ENCODE measurements around the gene CDK9. TPM values are rescaled to one million over a fixed set of nuclear protein-coding genes. Genes with fewer than 3 reads are reported as not detected.
"Not testable (repeated sequence)": the region's sequence is repeated elsewhere in the genome, so short reads cannot be mapped to it uniquely, and the experiment has no call there.

The CDK9 gene
- total RNA-seq, 2 experiments from 2014 or later: 120 to 128 TPM

DNA sequence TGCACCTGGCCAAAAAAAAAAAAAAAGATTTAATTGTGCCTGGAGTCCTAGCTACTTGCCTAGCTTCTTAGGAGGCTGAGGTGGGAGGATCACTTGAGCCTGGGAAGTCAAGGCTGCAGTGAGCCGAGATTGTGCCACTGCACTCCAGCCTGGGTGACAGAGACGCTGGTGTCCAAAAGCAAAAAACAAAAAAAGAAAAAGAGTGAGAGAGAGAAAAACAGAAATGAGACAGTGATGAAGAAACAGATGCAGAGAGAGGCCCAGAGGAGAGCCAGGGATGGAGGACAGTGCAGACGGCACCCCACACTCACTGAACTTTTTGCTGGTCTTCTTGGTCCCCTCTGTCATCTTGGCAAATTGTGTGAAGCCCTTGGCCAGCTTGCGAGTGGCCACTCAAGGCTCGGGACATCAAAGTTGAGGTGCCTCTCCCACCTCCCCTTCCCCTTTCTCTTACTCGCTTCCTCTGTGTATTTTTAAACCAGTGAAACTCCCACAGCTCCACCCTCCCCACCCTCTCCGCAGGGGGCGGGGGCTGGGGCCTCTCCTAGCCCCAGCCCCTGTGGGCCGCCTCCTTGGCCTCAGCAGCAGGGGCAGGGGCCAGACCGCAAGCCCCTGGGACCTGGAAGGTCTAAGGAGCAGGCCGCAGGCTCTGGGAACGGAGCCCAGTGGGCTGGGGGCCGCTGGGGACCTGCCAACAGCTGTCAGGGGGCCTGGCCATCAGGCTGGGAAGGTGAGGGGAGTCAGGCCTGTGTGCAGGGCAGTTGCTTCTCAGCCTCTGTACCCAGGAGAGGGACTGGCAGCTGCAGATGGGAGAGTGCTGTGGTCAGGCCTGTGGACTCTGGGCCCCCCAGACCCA lies 7.3 kb upstream of the CDK9 start, which contains the start of gene SH2D3C:
SH2D3C (minus strand) TSS at position 387 of the 856 bp plus-strand sequence; CDS start at position 348, 39 bp downstream.
- DNase-seq: peak; percentile 73
- peak; percentile 25 for ATAC-seq
- H3K4me3 Mint-ChIP-seq: peak within 1 kb of the TSS; percentile 100
- H3K9me3 Mint-ChIP-seq (ENCODE audit: low read depth): no peaks in the 10 kb centered on the region
- H3K27me3 Mint-ChIP-seq: no peaks in the 10 kb centered on the region
- peaks cover 30% of the 10 kb centered on the region for H3K36me3 Mint-ChIP-seq
- H3K4me1 Mint-ChIP-seq: peaks cover 59% of the 10 kb centered on the region
- CTCF ChIA-PET: interaction anchor here (0.6 to 3.0 kb wide), 12 partner anchors 8 to 164 kb away, joined by 3 to 21 read pairs (median 4); partner anchors contain the start of genes ST6GALNAC4 and TOR2A
- peak within 1 kb of the TSS; percentile 97 for H3K27ac Mint-ChIP-seq

DNA sequence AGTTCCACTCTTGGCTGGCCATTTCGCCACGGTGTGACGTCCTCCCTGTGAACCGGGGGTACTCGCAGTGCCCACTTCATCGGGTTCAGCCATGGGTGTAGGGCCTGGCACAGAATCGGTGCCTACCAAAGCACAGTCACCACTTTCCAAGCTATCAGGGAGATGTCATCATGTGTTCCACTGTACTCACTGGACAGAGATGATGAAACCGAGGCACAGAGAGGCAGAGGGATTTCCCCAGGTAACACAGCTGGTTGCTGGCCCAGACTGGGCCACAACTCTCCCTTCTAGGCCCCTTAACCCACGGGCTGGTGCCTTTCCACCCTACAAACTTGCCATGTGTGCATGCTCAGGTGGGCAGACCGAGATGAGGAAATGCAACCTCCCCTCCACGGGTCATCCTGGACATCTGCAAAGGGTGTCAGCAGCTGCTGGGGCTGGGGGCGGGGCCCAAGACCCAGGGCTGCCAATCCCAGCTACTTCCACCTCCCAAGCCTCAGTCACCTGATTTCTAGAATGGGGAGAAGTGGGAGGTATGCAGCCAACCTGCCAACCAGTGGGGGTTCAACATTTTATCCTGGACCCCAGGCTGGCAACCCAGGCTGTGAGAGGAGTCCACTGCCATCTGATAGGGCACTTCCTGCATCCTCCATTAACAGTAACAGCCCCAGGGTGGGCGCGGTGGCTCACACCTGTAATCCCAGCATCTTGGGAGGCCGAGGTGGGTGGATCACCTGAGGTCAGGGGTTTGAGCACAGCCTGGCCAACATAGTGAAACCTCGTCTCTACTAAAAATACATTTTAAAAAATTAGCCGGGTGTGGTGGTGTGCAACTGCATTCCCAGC lies 6.5 kb upstream of the CDK9 start:
- peaks cover 62% of the 10 kb centered on the region for H3K4me1 Mint-ChIP-seq
- no peaks in the 10 kb centered on the region for H3K9me3 Mint-ChIP-seq (ENCODE audit: low read depth)
- peak overlapping the region; percentile 97 for H3K27ac Mint-ChIP-seq
- H3K4me3 Mint-ChIP-seq: peak overlapping the region; percentile 100
- CTCF ChIA-PET: interaction anchor here (0.7 to 3.0 kb wide), 13 partner anchors 9 to 163 kb away, joined by 3 to 21 read pairs (median 4); partner anchors contain the start of genes ST6GALNAC4 and TOR2A
- ATAC-seq (peak; percentile 45), DNase-seq (peak; percentile 81)
- H3K27me3 Mint-ChIP-seq: no peaks in the 10 kb centered on the region
- H3K36me3 Mint-ChIP-seq: peaks cover 24% of the 10 kb centered on the region

DNA sequence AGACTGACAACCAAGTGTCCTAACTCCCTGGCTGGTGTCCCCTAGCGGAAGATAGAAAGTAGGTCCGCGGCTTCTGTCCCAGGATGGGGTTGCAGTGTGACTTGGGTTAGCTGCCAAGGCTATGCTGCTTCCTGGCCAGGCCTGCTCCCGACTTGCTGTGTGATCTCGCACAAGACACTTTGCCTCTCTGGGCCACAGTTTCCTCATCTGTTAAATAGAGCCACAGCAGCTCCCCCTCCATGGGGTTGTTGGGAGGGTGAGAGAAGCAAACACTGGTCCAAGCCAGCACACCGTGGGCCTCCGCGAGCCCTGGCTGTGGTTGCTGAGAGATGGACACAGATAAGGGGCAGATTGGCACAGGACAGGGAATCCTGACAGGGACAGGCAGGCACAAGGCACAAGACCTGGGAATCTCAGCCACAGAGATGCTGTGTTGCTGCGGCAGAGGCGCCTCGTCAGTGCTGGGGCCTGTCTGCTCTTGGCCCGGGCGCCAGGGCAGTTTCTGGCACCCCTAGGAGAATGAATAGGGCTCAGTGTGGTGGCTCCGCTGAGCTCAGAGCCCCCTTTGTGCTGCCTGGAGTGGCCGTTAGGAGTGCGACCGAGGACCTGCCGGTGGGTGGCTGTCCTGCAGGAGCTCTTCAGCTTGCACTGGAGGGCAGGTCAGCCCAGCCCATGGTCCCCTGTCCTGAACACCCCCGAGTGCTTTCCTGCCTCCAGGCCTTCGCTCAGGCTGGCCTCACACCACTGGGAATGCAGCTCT lies 5.5 kb upstream of the CDK9 start:
- no peaks in the 10 kb centered on the region for H3K9me3 Mint-ChIP-seq (ENCODE audit: low read depth)
- CTCF ChIA-PET: interaction anchor here (0.7 to 3.0 kb wide), 5 partner anchors 10 to 143 kb away, joined by 3 to 16 read pairs (median 7); partner anchors contain the start of gene TOR2A
- H3K4me1 Mint-ChIP-seq: peaks cover 61% of the 10 kb centered on the region
- ATAC-seq (no peak), DNase-seq (peak; percentile 57)
- H3K27ac Mint-ChIP-seq: peak overlapping the region; percentile 97
- H3K27me3 Mint-ChIP-seq: no peaks in the 10 kb centered on the region
- no peak overlapping the region for H3K4me3 Mint-ChIP-seq
- peaks cover 20% of the 10 kb centered on the region for H3K36me3 Mint-ChIP-seq

DNA sequence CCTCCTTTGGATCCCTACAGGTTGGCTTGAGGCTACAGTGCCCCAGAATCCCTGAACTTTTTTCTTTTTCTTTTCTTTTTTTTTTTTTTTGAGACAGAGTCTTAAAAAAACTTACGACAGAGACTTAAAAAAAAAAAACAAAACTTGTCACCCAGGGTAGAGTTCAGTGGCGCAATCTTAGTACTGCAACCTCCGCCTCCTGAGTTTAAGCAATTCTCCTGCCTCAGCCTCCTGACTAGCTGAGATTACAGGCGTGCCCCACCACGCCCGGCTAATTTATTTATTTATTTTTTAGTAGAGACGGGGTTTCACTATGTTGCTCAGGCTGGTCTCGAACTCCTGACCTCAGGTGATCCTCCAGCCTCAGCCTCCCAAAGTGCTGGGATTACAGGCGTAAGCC lies 4.9 kb upstream of the CDK9 start:
- H3K4me1 Mint-ChIP-seq: peaks cover 59% of the 10 kb centered on the region
- H3K36me3 Mint-ChIP-seq: peaks cover 20% of the 10 kb centered on the region
- H3K4me3 Mint-ChIP-seq; H3K9me3 Mint-ChIP-seq (ENCODE audit: low read depth); H3K27me3 Mint-ChIP-seq; ATAC-seq; DNase-seq: not testable (repeated sequence)
- CTCF ChIA-PET: interaction anchor here (1.1 to 2.6 kb wide), 2 partner anchors 11 to 46 kb away, joined by 7 to 14 read pairs; partner anchors contain the start of gene TOR2A
- peak overlapping the region; percentile 97 for H3K27ac Mint-ChIP-seq

DNA sequence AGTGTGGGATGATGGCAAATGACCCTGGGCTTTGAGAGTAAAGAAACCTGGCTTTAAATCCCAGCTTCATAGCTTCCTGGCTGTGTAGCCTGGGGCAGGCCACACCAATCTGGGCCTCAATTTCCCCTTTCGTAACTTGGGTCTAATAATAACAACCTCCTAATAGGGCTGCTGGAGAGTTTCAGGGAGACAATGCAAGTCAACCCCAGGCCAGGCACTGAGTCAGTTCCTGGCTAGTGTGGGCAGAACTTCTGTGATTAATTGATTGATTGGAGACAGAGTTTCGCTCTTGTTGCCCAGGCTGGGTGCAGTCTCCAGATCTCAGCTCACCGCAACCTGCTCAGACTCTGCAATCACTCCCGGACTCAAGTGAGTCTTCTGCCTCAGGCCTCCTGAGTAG lies 4.0 kb upstream of the CDK9 start:
- CTCF ChIA-PET: interaction anchor here (5.1 to 8.7 kb wide), 4 partner anchors 11 to 88 kb away, joined by 50 to 86 read pairs (median 62); partner anchors contain the start of gene TOR2A
- Mint-ChIP-seq H3K4me1 (peaks cover 60% of the 10 kb centered on the region), H3K36me3 (peaks cover 17% of the 10 kb centered on the region), H3K4me3 (peak overlapping the region; percentile 38), H3K9me3 (ENCODE audit: low read depth) (no peaks in the 10 kb centered on the region), H3K27ac (peak overlapping the region; percentile 89), H3K27me3 (no peaks in the 10 kb centered on the region)
- DNase-seq (no peak), ATAC-seq (no peak)

DNA sequence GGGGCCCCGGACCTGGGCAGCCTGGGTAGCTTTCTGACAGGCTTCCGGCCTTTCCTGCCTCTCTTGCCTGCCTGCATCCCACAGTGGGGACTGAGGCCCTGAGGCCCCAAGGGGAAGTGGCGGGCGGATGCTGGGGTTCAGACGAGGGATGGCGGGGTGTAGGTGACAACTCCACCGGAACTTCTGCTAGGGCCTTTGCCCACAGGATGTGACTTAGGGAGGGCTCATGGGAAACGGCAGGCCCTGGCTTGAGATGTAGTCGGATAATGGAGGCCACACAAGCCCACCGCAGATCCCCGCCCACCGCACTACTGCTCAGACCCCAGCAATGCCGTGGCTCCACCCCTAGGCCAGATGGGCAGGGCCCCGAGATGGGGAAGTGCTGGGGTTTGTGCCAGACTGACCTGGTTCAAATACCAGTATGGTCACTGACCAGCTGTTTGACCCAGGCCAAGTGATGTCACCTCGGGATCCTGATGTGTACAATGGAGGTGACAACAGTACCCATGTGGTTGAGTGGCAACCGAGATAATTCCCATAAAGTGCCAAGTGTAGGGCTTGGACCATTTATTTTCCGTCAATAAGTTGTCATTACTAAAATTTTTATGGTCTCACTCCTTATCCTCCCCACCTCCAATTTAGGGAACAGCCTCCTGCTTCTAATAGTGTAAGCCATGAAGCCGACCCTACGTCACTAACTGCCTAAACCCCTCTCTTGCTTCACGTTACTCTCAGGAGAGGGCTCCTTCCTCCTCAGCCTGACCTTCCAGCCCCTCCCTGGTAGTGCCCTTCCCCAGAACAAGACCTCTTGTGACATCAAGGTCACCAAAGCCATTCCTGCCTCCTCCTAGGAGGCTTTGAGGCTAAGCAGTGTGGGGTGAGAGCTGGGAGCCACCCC lies 2.5 kb upstream of the CDK9 start:
- ATAC-seq: peak; percentile 35
- CTCF ChIA-PET: interaction anchor here (0.8 to 8.7 kb wide), 9 partner anchors 12 to 138 kb away, joined by 3 to 86 read pairs (median 19); partner anchors contain the start of genes PTRH1, TOR2A and TTC16
- peak; percentile 97 for DNase-seq
- Mint-ChIP-seq H3K4me1 (peaks cover 75% of the 10 kb centered on the region), H3K9me3 (ENCODE audit: low read depth) (no peaks in the 10 kb centered on the region), H3K4me3 (peak overlapping the region; percentile 67), H3K36me3 (peaks cover 18% of the 10 kb centered on the region), H3K27ac (peak overlapping the region; percentile 89), H3K27me3 (no peaks in the 10 kb centered on the region)

DNA sequence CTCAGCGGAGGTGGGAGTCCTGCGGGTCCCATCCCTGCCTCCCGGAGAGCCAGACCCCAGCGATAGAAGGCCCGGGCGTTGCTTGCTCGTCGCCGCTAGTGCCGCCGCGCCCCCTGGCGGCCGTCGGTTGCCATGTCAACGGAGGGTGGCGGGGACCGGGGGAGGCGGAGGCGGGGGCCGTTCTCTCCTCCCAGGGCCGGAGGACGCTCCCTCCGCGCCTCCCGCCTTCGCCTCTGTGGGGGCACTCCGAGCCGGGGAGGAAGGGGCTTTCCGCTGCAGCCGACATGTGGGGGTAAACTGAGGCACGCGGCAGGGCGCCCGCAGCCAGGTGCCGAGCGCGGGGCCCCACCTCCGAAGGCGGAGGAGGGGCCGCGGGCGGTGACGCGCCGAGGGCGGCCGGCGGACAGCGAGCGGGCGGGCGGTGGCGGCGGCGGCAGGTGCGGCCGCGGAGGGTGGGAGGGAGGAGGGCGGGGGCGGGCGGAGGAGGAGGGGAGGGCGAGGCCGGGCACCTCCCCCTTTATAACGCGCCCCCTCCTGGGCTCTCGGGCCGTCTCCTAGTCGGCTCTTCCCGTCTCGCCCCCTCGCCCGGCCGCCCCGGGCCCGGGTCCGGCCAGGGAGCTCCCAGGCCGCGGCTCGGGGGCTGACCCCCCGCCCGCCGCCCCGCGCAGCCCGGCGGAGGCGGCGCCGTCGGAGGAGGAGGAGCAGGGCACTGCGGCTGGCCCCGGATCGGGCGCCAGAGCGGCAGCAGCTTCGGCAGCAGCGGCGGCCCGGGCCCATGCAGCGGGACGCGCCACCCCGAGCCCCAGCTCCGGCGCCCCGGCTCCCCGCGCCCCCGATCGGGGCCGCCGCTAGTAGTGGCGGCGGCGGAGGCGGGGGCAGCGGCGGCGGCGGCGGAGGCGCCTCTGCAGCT lies 556 bp upstream of the CDK9 start:
- Mint-ChIP-seq H3K27me3 (no peaks in the 10 kb centered on the region), H3K36me3 (peaks cover 33% of the 10 kb centered on the region), H3K9me3 (ENCODE audit: low read depth) (no peaks in the 10 kb centered on the region), H3K27ac (peak overlapping the region; percentile 89), H3K4me3 (peak overlapping the region; percentile 95), H3K4me1 (peaks cover 78% of the 10 kb centered on the region)
- DNase-seq (peak; percentile 94), ATAC-seq (peak; percentile 46)
- CTCF ChIA-PET: interaction anchor here (0.7 to 8.7 kb wide), 24 partner anchors 8 to 136 kb away, joined by 3 to 86 read pairs (median 6); partner anchors contain the start of genes ENG, FPGS, PTRH1 and ST6GALNAC4

DNA sequence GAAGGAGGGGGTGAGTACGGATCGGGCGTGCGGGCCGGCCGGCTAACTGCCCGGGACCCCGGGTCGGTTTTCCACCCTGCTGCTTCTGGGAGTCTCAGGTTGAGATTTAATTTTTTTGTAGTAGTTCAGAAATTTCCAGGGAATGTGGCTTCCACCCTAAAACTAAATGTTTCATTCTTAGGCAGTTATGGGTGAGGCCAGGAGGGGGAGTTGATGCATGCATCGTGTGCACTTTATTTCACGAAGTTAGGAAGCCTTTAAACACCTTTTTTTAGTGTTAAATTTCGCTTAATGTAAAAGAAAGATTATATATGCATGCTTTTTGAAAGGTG lies 905 bp downstream of the CDK9 start:
- Mint-ChIP-seq H3K27me3 (no peaks in the 10 kb centered on the region), H3K4me1 (peaks cover 68% of the 10 kb centered on the region), H3K9me3 (ENCODE audit: low read depth) (no peaks in the 10 kb centered on the region), H3K4me3 (peak overlapping the region; percentile 95), H3K36me3 (peaks cover 42% of the 10 kb centered on the region), H3K27ac (peak overlapping the region; percentile 87)
- ATAC-seq (no peak), DNase-seq (no peak)
- CTCF ChIA-PET: interaction anchor here (0.6 to 8.7 kb wide), 12 partner anchors 10 to 140 kb away, joined by 3 to 86 read pairs (median 4); partner anchors contain the start of genes ST6GALNAC4 and TOR2A

DNA sequence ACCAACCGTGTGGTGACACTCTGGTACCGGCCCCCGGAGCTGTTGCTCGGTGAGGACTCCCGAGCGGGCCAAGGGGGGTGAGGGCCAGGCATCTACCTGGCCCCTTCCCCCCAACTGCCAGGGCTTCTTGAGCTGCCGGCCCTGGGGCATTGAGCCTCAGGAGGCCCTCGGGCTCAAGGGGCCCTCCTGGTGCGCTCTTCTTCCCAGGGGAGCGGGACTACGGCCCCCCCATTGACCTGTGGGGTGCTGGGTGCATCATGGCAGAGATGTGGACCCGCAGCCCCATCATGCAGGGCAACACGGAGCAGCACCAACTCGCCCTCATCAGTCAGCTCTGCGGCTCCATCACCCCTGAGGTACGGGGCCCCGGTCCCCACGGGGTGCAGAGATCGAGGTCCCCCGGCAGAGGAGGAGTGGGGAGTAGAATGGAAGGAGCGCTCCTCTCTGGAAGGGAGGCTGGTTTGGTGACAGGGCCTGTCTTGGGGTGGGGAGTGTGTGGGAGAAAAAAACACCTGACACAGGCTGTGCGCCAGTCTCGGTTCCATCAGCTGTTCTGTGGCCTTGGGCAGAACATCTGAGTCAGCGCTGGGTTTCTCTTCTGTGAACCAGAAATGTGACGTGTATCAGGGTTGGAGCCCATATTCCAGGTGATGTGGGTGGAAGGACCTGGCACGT lies 2.6 kb downstream of the CDK9 start:
- no peaks in the 10 kb centered on the region for H3K27me3 Mint-ChIP-seq
- ATAC-seq: no peak
- H3K9me3 Mint-ChIP-seq (ENCODE audit: low read depth): no peaks in the 10 kb centered on the region
- peaks cover 55% of the 10 kb centered on the region for H3K4me1 Mint-ChIP-seq
- DNase-seq: no peak
- H3K36me3 Mint-ChIP-seq: peaks cover 49% of the 10 kb centered on the region
- CTCF ChIA-PET: interaction anchor here (1.4 to 8.7 kb wide), 4 partner anchors 12 to 133 kb away, joined by 3 to 86 read pairs (median 36); partner anchors contain the start of gene TOR2A
- H3K27ac Mint-ChIP-seq: peak overlapping the region; percentile 28
- H3K4me3 Mint-ChIP-seq: no peak overlapping the region

DNA sequence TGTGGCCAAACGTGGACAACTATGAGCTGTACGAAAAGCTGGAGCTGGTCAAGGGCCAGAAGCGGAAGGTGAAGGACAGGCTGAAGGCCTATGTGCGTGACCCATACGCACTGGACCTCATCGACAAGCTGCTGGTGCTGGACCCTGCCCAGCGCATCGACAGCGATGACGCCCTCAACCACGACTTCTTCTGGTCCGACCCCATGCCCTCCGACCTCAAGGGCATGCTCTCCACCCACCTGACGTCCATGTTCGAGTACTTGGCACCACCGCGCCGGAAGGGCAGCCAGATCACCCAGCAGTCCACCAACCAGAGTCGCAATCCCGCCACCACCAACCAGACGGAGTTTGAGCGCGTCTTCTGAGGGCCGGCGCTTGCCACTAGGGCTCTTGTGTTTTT lies 3.3 kb downstream of the CDK9 start:
- H3K27me3 Mint-ChIP-seq: no peaks in the 10 kb centered on the region
- peaks cover 48% of the 10 kb centered on the region for H3K4me1 Mint-ChIP-seq
- H3K27ac Mint-ChIP-seq: no peak overlapping the region
- DNase-seq (no peak), ATAC-seq (no peak)
- H3K9me3 Mint-ChIP-seq (ENCODE audit: low read depth): no peaks in the 10 kb centered on the region
- H3K4me3 Mint-ChIP-seq: no peak overlapping the region
- CTCF ChIA-PET: interaction anchor here (2.2 to 8.7 kb wide), 2 partner anchors 80 to 132 kb away, joined by 8 to 64 read pairs; no protein-coding TSS in a partner anchor
- peaks cover 51% of the 10 kb centered on the region for H3K36me3 Mint-ChIP-seq
